ENCODE results near the gene CDC20. TPM values are rescaled to one million over a fixed set of nuclear protein-coding genes. Genes with fewer than 3 reads are reported as not detected.

The CDC20 gene
- total and polyA plus RNA-seq, 2 of the 8 experiments (the other 6 are each of a cell fraction or from before 2014, with no cell fraction given): 214 to 221 TPM

- TF ChIP-seq CHD7 (IDR thresholded peaks at IDR 0.05; ENCODE audit: insufficient replicate concordance, low read length): no peak
- no peak for TF ChIP-seq TEAD4 (IDR thresholded peaks at IDR 0.05; ENCODE audit: low read depth, low read length)
- peak; percentile 98 for TF ChIP-seq CHD2 (IDR thresholded peaks at IDR 0.05; ENCODE audit: low read length)
- TF ChIP-seq POU5F1 (IDR thresholded peaks at IDR 0.05; ENCODE audit: low read depth, low read length): no peak
- TF ChIP-seq TCF12 (IDR thresholded peaks at IDR 0.05; ENCODE audit: low read depth, low read length): no peak
- TF ChIP-seq EZH2 (IDR thresholded peaks at IDR 0.05; ENCODE audit: low read depth, low read length, severe bottlenecking): no peak
- TF ChIP-seq CBX8 (IDR thresholded peaks at IDR 0.05; ENCODE audit: borderline replicate concordance, low read depth, low read length): no peak
- no peak for TF ChIP-seq KDM1A (IDR thresholded peaks at IDR 0.05; ENCODE audit: borderline replicate concordance, low read length)
- peak; percentile 71 for TF ChIP-seq TAF7 (optimal IDR thresholded peaks at IDR 0.05; ENCODE audit: borderline replicate concordance, low read depth, low read length)
- TF ChIP-seq RFX5 (IDR thresholded peaks at IDR 0.05; ENCODE audit: borderline replicate concordance, low read depth, low read length): no peak
Observed at GRCh38 chr1:43358746-43359693, at the start of gene CDC20 (continued).

All from H1 (cell line).